ENCODE results near the gene CACNB1. TPM values are rescaled to one million over a fixed set of nuclear protein-coding genes. Genes with fewer than 3 reads are reported as not detected.

Gene CACNB1
- polyA plus RNA-seq, 1 experiment: 3.2 TPM

DNA sequence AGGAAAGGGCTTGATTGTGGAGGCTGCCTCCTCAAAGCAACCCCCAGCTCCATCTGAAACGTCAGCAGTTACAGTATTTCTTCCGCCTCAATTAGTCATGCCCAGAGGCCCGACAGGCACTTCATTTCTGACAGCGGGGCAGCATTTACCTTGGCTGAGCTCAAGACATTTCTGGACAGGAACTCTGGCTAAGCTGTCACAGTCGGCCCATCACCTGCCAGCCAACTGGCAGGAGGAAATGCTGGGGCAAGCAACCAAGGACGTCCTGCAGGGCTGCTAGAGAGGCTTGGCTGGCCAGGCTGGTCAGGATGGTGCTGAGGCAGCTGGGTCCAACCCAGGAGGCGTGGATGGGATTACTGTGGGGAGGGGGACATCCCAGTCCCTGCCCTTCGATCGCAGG lies 73.8 kb downstream of the CACNB1 start:
- H3K27me3 ChIP-seq (ENCODE audit: control insufficient read depth, insufficient read depth, low read length): peaks cover 5% of the 10 kb centered on the region
- CTCF ChIA-PET: interaction anchor here (1.4 kb wide), 1 partner anchor 14 kb away, joined by 3 read pairs; no protein-coding TSS in a partner anchor
- no peaks in the 10 kb centered on the region for H3K9me3 ChIP-seq (ENCODE audit: control insufficient read depth, insufficient read depth, low read length)
- no peak overlapping the region for H3K4me3 ChIP-seq (ENCODE audit: low read depth, low read length)
- TF ChIP-seq CTCF (IDR thresholded peaks at IDR 0.05; ENCODE audit: low read depth, low read length): no peak
- DNase-seq (ENCODE audit: low read depth, low spot score): no peak
- POLR2A ChIA-PET: no interaction called here
- H3K27ac ChIP-seq (ENCODE audit: low read depth, low read length): no peak overlapping the region

Other genes starting within 250 kb of the CACNB1 start
- not detected in 2 replicates for gene FBXO47, start 230.3 kb downstream of the CACNB1 start, polyA plus RNA-seq (2011; rRNA removed)
- 1.9 and 2.1 TPM in 2 replicates for gene PLXDC1, start 46.0 kb downstream of the CACNB1 start, polyA plus RNA-seq (2011; rRNA removed)
- gene ARL5C, start 31.5 kb downstream of the CACNB1 start, polyA plus RNA-seq (2011; rRNA removed): not detected in 2 replicates
- 1,791 and 1,924 TPM in 2 replicates for gene RPL19, start 2.6 kb upstream of the CACNB1 start, polyA plus RNA-seq (2011; rRNA removed)
- gene STAC2, start 28.3 kb upstream of the CACNB1 start, polyA plus RNA-seq (2011; rRNA removed): 0.04 TPM in 1 of 2 replicates, not detected in the other
- gene FBXL20, start 204.0 kb upstream of the CACNB1 start, polyA plus RNA-seq (2011; rRNA removed): 5.7 and 6.7 TPM in 2 replicates